Endothelial cell of umbilical vein (primary cell): ENCODE measurements around the gene COL23A1. TPM values are rescaled to one million over a fixed set of nuclear protein-coding genes. Genes with fewer than 3 reads are reported as not detected.

ENCODE experiments used
- BruUV-seq: library from RNA; stranded (reverse); fragments of 400-500 nt; replicated peaks from 2 replicates; lab custom pipeline; 2021; lab: Mats Ljungman, UMichigan
- CTCF ChIA-PET: fragments of 300-600, 350-600 bp; sonication (Branson Sonifier 250); formaldehyde crosslinking; loops from one replicate; lab custom pipeline; 2021; ENCODE audit warnings: antibody characterized with exemption, inconsistent platforms; lab: Charles Lee
- POLR2A ChIA-PET: fragments of 300-600, 350-600 bp; sonication (Branson Sonifier 250); formaldehyde crosslinking; loops from one replicate; lab custom pipeline; 2021; ENCODE audit warnings: antibody characterized with exemption, inconsistent platforms; lab: Charles Lee
- DNase-seq: peaks from one replicate; pipeline ENCODE4 v3.0.0-alpha.2; 2011; ENCODE audit warnings: low read depth, low spot score
- FAIRE-seq: peaks from 2 replicates; lab custom pipeline; 2011; peaks lifted over from hg19 to GRCh38; lab: Jason Lieb, UNC
- H2AFZ ChIP-seq: 2 replicates; pipeline ENCODE4 v1.6.0; 2012; ENCODE audit warnings: low read depth, low read length, control low read depth, inconsistent platforms
- H3K27ac ChIP-seq: 2 replicates; pipeline ENCODE4 v1.5.1; 2011; ENCODE audit warnings: low read depth, mild to moderate bottlenecking, control low read depth, low read length, moderate library complexity; ENCODE audit not compliant: insufficient read depth
- H3K27me3 ChIP-seq, 2 experiments: 2 replicates each; pipeline versions ENCODE4 v1.6.0 to v1.6.1; 2011; ENCODE audit warnings: low read length in 2 of 2, mixed read lengths in 1 of 2; ENCODE audit not compliant: control insufficient read depth in 2 of 2, insufficient read depth in 2 of 2
- H3K36me3 ChIP-seq, 2 experiments: 2 replicates in 1 of 2; 3 replicates in 1 of 2; pipeline ENCODE4 v1.5.1; 2011; ENCODE audit warnings: low read length in 2 of 2, mild to moderate bottlenecking in 1 of 2, moderate library complexity in 1 of 2; ENCODE audit not compliant: control insufficient read depth in 2 of 2, insufficient read depth in 2 of 2; ENCODE audit errors: extremely low read depth in 1 of 2
- H3K4me1 ChIP-seq: 3 replicates; pipeline ENCODE4 v1.5.1; 2011; ENCODE audit warnings: mild to moderate bottlenecking, low read length; ENCODE audit not compliant: control insufficient read depth, insufficient read depth; ENCODE audit errors: extremely low read depth
- H3K4me2 ChIP-seq: 2 replicates; pipeline ENCODE4 v1.6.1; 2011; ENCODE audit warnings: low read length, control low read depth, mixed read lengths; ENCODE audit not compliant: insufficient read depth
- H3K4me3 ChIP-seq, 3 experiments: fragments of 200-600 bp in 1 of 3; sonication (generic), shearing (Covaris generic) in 1 of 3; replicated peaks in 1 of 3; 2 replicates each; pipeline ENCODE4 v1.5.1; 2011 to 2016; ENCODE audit warnings: control low read depth in 3 of 3, low read length in 3 of 3, mild to moderate bottlenecking in 2 of 3, inconsistent platforms in 1 of 3, low read depth in 1 of 3, moderate library complexity in 1 of 3; ENCODE audit not compliant: insufficient read depth in 1 of 3
- H3K79me2 ChIP-seq: 2 replicates; pipeline ENCODE4 v1.6.0; 2012; ENCODE audit warnings: low read length, inconsistent platforms; ENCODE audit not compliant: control insufficient read depth, insufficient read depth
- H3K9ac ChIP-seq: replicated peaks from 2 replicates; pipeline ENCODE3; 2011; ENCODE audit warnings: low read length, control low read depth; ENCODE audit not compliant: insufficient read depth; ENCODE audit errors: extremely low read depth
- H3K9me1 ChIP-seq: replicated peaks from 3 replicates; pipeline ENCODE4 v1.6.0; 2011; ENCODE audit warnings: mild to moderate bottlenecking, low read length; ENCODE audit not compliant: control insufficient read depth, insufficient read depth; ENCODE audit errors: extremely low read depth
- H3K9me3 ChIP-seq: replicated peaks from 2 replicates; pipeline ENCODE4 v1.5.1; 2012; ENCODE audit warnings: low read length, inconsistent platforms; ENCODE audit not compliant: control insufficient read depth, insufficient read depth
- H4K20me1 ChIP-seq: replicated peaks from 2 replicates; pipeline ENCODE3; 2011; ENCODE audit warnings: mild to moderate bottlenecking, low read length; ENCODE audit not compliant: control insufficient read depth, insufficient read depth; ENCODE audit errors: extremely low read depth
- EZH2 ChIP-seq: IDR thresholded peaks from 2 replicates; pipeline ENCODE4 v1.6.1; 2012; ENCODE audit warnings: borderline replicate concordance, low read depth, mild to moderate bottlenecking, moderate library complexity, low read length, inconsistent platforms; ENCODE audit not compliant: severe bottlenecking
- FOS ChIP-seq: IDR thresholded peaks from 2 replicates; pipeline ENCODE4 v1.6.1; 2011; ENCODE audit warnings: mild to moderate bottlenecking, low read length, moderate library complexity, borderline replicate concordance; ENCODE audit not compliant: insufficient read depth
- GATA2 ChIP-seq: IDR thresholded peaks from 2 replicates; pipeline ENCODE4 v1.7.0; 2011; ENCODE audit warnings: low read depth, mild to moderate bottlenecking, moderate library complexity, mixed read lengths, low read length; ENCODE audit not compliant: insufficient read length, insufficient read depth
- JUN ChIP-seq: IDR thresholded peaks from 2 replicates; pipeline ENCODE4 v1.6.1; 2011; ENCODE audit warnings: borderline replicate concordance, low read depth; ENCODE audit not compliant: insufficient read length, insufficient read depth
- MYC ChIP-seq: IDR thresholded peaks from one replicate; pipeline ENCODE4 v1.6.1; 2011; ENCODE audit warnings: mild to moderate bottlenecking, low read depth, low read length
- POLR2A ChIP-seq: IDR thresholded peaks from 2 replicates; pipeline ENCODE4 v1.6.1; 2012; ENCODE audit warnings: low read depth, mild to moderate bottlenecking, control low read depth, low read length
- POLR2AphosphoS5 ChIP-seq: IDR thresholded peaks from 2 replicates; pipeline ENCODE4 v1.6.1; 2012; ENCODE audit warnings: low read depth, mild to moderate bottlenecking, control low read depth, low read length, moderate library complexity; ENCODE audit not compliant: insufficient read depth
- dilution Hi-C: fragments of 300-500 bp; cut with MboI; formaldehyde crosslinking; loops from one replicate; pipeline ENCODE4 v1.15.0; 2019; ENCODE audit warnings: low sequenced_read_pairs; ENCODE audit not compliant: extremely low pct_ligation_motif_present
- intact Hi-C: fragments of 100-400 bp; cut with micrococcal nuclease; formaldehyde crosslinking; loops from one replicate; pipeline ENCODE4 v1.10.0; 2022
- polyA plus RNA-seq, 4 experiments: library from polyadenylated mRNA; depleted of rRNA in 3 of 4; stranded (reverse) in 3 of 4; unstranded in 1 of 4; fragments of >200 nt; gene quantifications; 2 replicates each; pipeline versions ENCODE4 v1.2.1 to v1.2.3, GENCODE V29; 2011 to 2012; ENCODE audit warnings: missing spikeins in 1 of 4
- total RNA-seq: library from RNA; stranded (reverse); gene quantifications from 2 replicates; pipeline ENCODE4 v1.2.3, GENCODE V29; 2021
- TF ChIP-seq, protein P1 (sequence below): IDR thresholded peaks from 2 replicates; pipeline ENCODE4 v1.6.1; 2011; ENCODE audit not compliant: insufficient read depth, insufficient read length
- TF ChIP-seq, protein P2 (sequence below), 2 donors: IDR thresholded peaks; 1 replicate in 1 of 2; 2 replicates in 1 of 2; pipeline ENCODE4 v1.5.1; 2011; ENCODE audit warnings: low read length in 2 of 2, mild to moderate bottlenecking in 2 of 2, moderate library complexity in 2 of 2, control low read depth in 1 of 2, inconsistent platforms in 1 of 2, low read depth in 1 of 2; ENCODE audit not compliant: insufficient read depth in 1 of 2; ENCODE audit errors: extremely low read depth in 1 of 2

The COL23A1 gene
- total and polyA plus RNA-seq, 2 donors (not counting 3 experiments of a cell fraction or from before 2014, with no cell fraction given), result not detected

DNA sequence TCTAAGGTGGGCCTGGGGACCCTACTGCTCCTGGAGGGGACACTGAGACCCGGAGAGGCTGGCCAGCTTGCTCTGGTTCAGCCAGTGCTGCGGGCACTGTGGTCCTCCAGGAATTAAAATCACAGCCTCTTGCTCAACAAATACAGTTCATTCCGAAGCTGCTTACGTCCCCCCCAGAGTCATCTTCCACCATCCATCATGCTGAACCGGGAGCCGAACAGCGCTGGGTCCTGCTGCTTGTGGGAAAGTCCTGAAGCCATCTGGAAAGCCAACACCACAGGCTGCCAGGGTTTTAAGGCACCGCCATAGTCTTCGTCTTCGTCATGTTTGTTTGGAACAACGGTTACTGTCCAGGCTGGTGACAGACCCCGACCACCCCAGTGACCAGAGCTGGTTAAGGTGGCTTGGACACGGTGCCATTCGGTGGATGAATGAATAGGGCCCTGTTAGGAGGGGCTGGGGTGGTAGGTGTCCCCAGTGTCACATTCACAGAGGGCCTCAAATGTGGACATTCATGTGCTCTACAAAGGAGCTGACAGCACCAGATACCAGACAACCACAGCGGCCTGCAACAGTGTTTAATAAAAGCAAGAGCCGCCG is 276.0 kb downstream of the COL23A1 start:
- no peak overlapping the region for H3K4me2 ChIP-seq
- no peak for DNase-seq
- H3K36me3 ChIP-seq, result no peaks in the 10 kb centered on the region
- H3K27ac ChIP-seq, result no peak overlapping the region
- no peak overlapping the region for H2AFZ ChIP-seq
- ChIA-PET CTCF (no interaction called here), POLR2A (no interaction called here)
- H4K20me1 ChIP-seq, result no peaks in the 10 kb centered on the region
- no peaks in the 10 kb centered on the region for H3K79me2 ChIP-seq
- no peak overlapping the region for H3K4me3 ChIP-seq
- H3K27me3 ChIP-seq, result no peaks in the 10 kb centered on the region
- H3K9me1 ChIP-seq, result no peaks in the 10 kb centered on the region
- intact Hi-C loops (no loop called here), dilution Hi-C loops (no loop called here)
- FAIRE-seq, result no peak
- no peaks in the 10 kb centered on the region for H3K9me3 ChIP-seq
- TF ChIP-seq POLR2AphosphoS5, result no peak
- TF ChIP-seq, protein P1, sequence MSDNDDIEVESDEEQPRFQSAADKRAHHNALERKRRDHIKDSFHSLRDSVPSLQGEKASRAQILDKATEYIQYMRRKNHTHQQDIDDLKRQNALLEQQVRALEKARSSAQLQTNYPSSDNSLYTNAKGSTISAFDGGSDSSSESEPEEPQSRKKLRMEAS, result no peak
- no peak for TF ChIP-seq POLR2A
- no peak overlapping the region for H3K9ac ChIP-seq
- BruUV-seq, result no TSS peak
- no peaks in the 10 kb centered on the region for H3K4me1 ChIP-seq

DNA sequence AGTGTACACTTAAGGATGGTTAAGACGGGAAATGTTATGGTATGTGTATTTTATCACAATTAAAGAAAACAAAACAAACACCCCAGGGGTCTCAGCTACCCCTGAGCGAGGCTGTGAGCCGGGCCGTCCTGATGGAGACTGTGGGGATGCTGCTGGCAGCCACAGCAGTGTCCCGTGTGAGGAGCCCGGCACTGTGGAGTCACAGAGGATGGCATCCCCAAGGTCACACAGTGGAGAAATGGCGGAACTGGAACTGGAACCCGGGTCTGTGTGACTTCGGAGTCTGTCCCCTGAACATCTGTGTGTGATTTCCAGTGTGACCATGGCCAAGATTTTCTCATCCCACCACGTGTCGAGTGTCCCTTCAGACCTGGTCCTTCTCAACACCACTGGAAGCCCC is 276.9 kb downstream of the COL23A1 start:
- Histone ChIP-seq H4K20me1 (no peaks in the 10 kb centered on the region), H3K27ac (no peak overlapping the region), H3K27me3 (no peaks in the 10 kb centered on the region), H3K9ac (no peak overlapping the region), H3K36me3 (no peaks in the 10 kb centered on the region), H3K4me3 (no peak overlapping the region), H3K9me1 (no peaks in the 10 kb centered on the region), H3K4me1 (no peaks in the 10 kb centered on the region), H3K4me2 (no peak overlapping the region), H3K79me2 (no peaks in the 10 kb centered on the region), H3K9me3 (no peaks in the 10 kb centered on the region), H2AFZ (no peak overlapping the region)
- no peak for TF ChIP-seq MYC
- TF ChIP-seq FOS, result no peak
- TF ChIP-seq, protein P1, result no peak
- no peak for TF ChIP-seq POLR2A
- TF ChIP-seq GATA2, result no peak
- no peak for TF ChIP-seq EZH2
- TF ChIP-seq POLR2AphosphoS5, result no peak
- TF ChIP-seq, protein P2, sequence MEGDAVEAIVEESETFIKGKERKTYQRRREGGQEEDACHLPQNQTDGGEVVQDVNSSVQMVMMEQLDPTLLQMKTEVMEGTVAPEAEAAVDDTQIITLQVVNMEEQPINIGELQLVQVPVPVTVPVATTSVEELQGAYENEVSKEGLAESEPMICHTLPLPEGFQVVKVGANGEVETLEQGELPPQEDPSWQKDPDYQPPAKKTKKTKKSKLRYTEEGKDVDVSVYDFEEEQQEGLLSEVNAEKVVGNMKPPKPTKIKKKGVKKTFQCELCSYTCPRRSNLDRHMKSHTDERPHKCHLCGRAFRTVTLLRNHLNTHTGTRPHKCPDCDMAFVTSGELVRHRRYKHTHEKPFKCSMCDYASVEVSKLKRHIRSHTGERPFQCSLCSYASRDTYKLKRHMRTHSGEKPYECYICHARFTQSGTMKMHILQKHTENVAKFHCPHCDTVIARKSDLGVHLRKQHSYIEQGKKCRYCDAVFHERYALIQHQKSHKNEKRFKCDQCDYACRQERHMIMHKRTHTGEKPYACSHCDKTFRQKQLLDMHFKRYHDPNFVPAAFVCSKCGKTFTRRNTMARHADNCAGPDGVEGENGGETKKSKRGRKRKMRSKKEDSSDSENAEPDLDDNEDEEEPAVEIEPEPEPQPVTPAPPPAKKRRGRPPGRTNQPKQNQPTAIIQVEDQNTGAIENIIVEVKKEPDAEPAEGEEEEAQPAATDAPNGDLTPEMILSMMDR (IDR thresholded peaks at IDR 0.05; ENCODE audit: extremely low read depth in 1 of 2, insufficient read depth in 1 of 2, low read depth in 1 of 2, low read length in 2 of 2), result no peak
- TF ChIP-seq JUN, result no peak
- ChIA-PET POLR2A (no interaction called here), CTCF (no interaction called here)
- no peak for FAIRE-seq
- dilution Hi-C loops, result no loop called here
- DNase-seq, result no peak
- BruUV-seq, result no TSS peak
- intact Hi-C loops, result no loop called here
